ENCODE measurements around the gene C14orf180.
"Not testable (repeated sequence)": the region's sequence is repeated elsewhere in the genome, so short reads cannot be mapped to it uniquely, and the experiment has no call there.

C14orf180 gene

GRCh38 chr14:104576232-104576969 is 3.2 kb upstream of the C14orf180 start:
- DNase-seq (ENCODE audit: insufficient read length) (no peak), FAIRE-seq (no peak)
- no peak for TF ChIP-seq TAF1 (IDR thresholded peaks at IDR 0.05; ENCODE audit: borderline replicate concordance, low read depth, low read length)
- TF ChIP-seq POLR2AphosphoS5 (IDR thresholded peaks at IDR 0.05; ENCODE audit: low read depth, low read length): no peak
- TF ChIP-seq POLR2A (IDR thresholded peaks at IDR 0.05; ENCODE audit: low read depth, low read length): no peak

GRCh38 chr14:104576970-104577332 is 2.6 kb upstream of the C14orf180 start:
- TF ChIP-seq POLR2A (IDR thresholded peaks at IDR 0.05; ENCODE audit: low read depth, low read length) (no peak), TAF1 (IDR thresholded peaks at IDR 0.05; ENCODE audit: borderline replicate concordance, low read depth, low read length) (no peak), POLR2AphosphoS5 (IDR thresholded peaks at IDR 0.05; ENCODE audit: low read depth, low read length) (no peak)
- no peak for DNase-seq (ENCODE audit: insufficient read length)
- FAIRE-seq: no peak

- no peak for TF ChIP-seq TAF1 (IDR thresholded peaks at IDR 0.05; ENCODE audit: borderline replicate concordance, low read depth, low read length)
- no peak for TF ChIP-seq POLR2A (IDR thresholded peaks at IDR 0.05; ENCODE audit: low read depth, low read length)
- TF ChIP-seq POLR2AphosphoS5 (IDR thresholded peaks at IDR 0.05; ENCODE audit: low read depth, low read length): no peak
- no peak for DNase-seq (ENCODE audit: insufficient read length)
- FAIRE-seq: no peak
Observed at GRCh38 chr14:104577426-104577825, 2.1 kb upstream of the C14orf180 start.

GRCh38 chr14:104577847-104578301 is 1.7 kb upstream of the C14orf180 start:
- FAIRE-seq: no peak
- no peak for DNase-seq (ENCODE audit: insufficient read length)
- TF ChIP-seq POLR2AphosphoS5 (IDR thresholded peaks at IDR 0.05; ENCODE audit: low read depth, low read length) (no peak), POLR2A (IDR thresholded peaks at IDR 0.05; ENCODE audit: low read depth, low read length) (no peak), TAF1 (IDR thresholded peaks at IDR 0.05; ENCODE audit: borderline replicate concordance, low read depth, low read length) (no peak)

- TF ChIP-seq POLR2A (IDR thresholded peaks at IDR 0.05; ENCODE audit: low read depth, low read length) (no peak), POLR2AphosphoS5 (IDR thresholded peaks at IDR 0.05; ENCODE audit: low read depth, low read length) (no peak), TAF1 (IDR thresholded peaks at IDR 0.05; ENCODE audit: borderline replicate concordance, low read depth, low read length) (no peak)
- FAIRE-seq: no peak
- no peak for DNase-seq (ENCODE audit: insufficient read length)
Observed at GRCh38 chr14:104578321-104578720, 1.2 kb upstream of the C14orf180 start.

GRCh38 chr14:104579939-104580338 is 375 bp downstream of the C14orf180 start:
- not testable (repeated sequence) for DNase-seq (ENCODE audit: insufficient read length); FAIRE-seq

GRCh38 chr14:104580961-104581360 is 1.4 kb downstream of the C14orf180 start:
- TF ChIP-seq TAF1 (IDR thresholded peaks at IDR 0.05; ENCODE audit: borderline replicate concordance, low read depth, low read length) (no peak), POLR2A (IDR thresholded peaks at IDR 0.05; ENCODE audit: low read depth, low read length) (no peak), POLR2AphosphoS5 (IDR thresholded peaks at IDR 0.05; ENCODE audit: low read depth, low read length) (no peak)
- no peak for DNase-seq (ENCODE audit: insufficient read length)

GRCh38 chr14:104581521-104581920 is 2.0 kb downstream of the C14orf180 start:
- FAIRE-seq (no peak), DNase-seq (ENCODE audit: insufficient read length) (no peak)
- TF ChIP-seq POLR2AphosphoS5 (IDR thresholded peaks at IDR 0.05; ENCODE audit: low read depth, low read length) (no peak), POLR2A (IDR thresholded peaks at IDR 0.05; ENCODE audit: low read depth, low read length) (no peak)

More at GRCh38 chr14:104580961-104581360, 1.4 kb downstream of the C14orf180 start:
- no peak for FAIRE-seq

GRCh38 chr14:104582005-104582404 is 2.4 kb downstream of the C14orf180 start:
- DNase-seq (ENCODE audit: insufficient read length) (no peak), FAIRE-seq (no peak)
- TF ChIP-seq TAF1 (IDR thresholded peaks at IDR 0.05; ENCODE audit: borderline replicate concordance, low read depth, low read length): no peak

GRCh38 chr14:104582662-104583061 is 3.1 kb downstream of the C14orf180 start:
- FAIRE-seq: no peak
- DNase-seq (ENCODE audit: insufficient read length): no peak
- TF ChIP-seq TAF1 (IDR thresholded peaks at IDR 0.05; ENCODE audit: borderline replicate concordance, low read depth, low read length): no peak
- TF ChIP-seq POLR2AphosphoS5 (IDR thresholded peaks at IDR 0.05; ENCODE audit: low read depth, low read length): no peak
- TF ChIP-seq POLR2A (IDR thresholded peaks at IDR 0.05; ENCODE audit: low read depth, low read length): no peak

GRCh38 chr14:104583424-104584306 is 4.1 kb downstream of the C14orf180 start:
- no peak for FAIRE-seq
- TF ChIP-seq POLR2A (IDR thresholded peaks at IDR 0.05; ENCODE audit: low read depth, low read length) (no peak), TAF1 (IDR thresholded peaks at IDR 0.05; ENCODE audit: borderline replicate concordance, low read depth, low read length) (no peak), POLR2AphosphoS5 (IDR thresholded peaks at IDR 0.05; ENCODE audit: low read depth, low read length) (no peak)
- no peak for DNase-seq (ENCODE audit: insufficient read length)

- FAIRE-seq: no peak
- TF ChIP-seq POLR2A (IDR thresholded peaks at IDR 0.05; ENCODE audit: low read depth, low read length): no peak
- TF ChIP-seq TAF1 (IDR thresholded peaks at IDR 0.05; ENCODE audit: borderline replicate concordance, low read depth, low read length): no peak
- no peak for TF ChIP-seq POLR2AphosphoS5 (IDR thresholded peaks at IDR 0.05; ENCODE audit: low read depth, low read length)
- no peak for DNase-seq (ENCODE audit: insufficient read length)
Observed at GRCh38 chr14:104584557-104584956, 5.0 kb downstream of the C14orf180 start.
